HEK293 (cell line): ENCODE results near the gene POLR1B.

Source experiments
- CTCF ChIP-seq: fragments of 450-650 bp; formaldehyde crosslinking; IDR thresholded peaks from 2 replicates; pipeline ENCODE4 v1.5.1; 2016; ENCODE audit warnings: missing biosample characterization, missing genetic modification characterization
- KLF7 ChIP-seq: fragments of 450-650 bp; formaldehyde crosslinking; IDR thresholded peaks from 2 replicates; pipeline ENCODE4 v1.5.1; 2016; ENCODE audit warnings: missing biosample characterization, missing genetic modification characterization, borderline replicate concordance
- ZNF138 ChIP-seq: fragments of 450-650 bp; formaldehyde crosslinking; IDR thresholded peaks from 2 replicates; pipeline ENCODE4 v1.5.1; 2016; ENCODE audit warnings: missing biosample characterization, missing genetic modification characterization, borderline replicate concordance
- ZNF707 ChIP-seq: fragments of 450-650 bp; formaldehyde crosslinking; IDR thresholded peaks from 2 replicates; pipeline ENCODE4 v1.5.1; 2016; ENCODE audit warnings: missing biosample characterization, missing genetic modification characterization

GRCh38 chr2:112584891-112585250, 42.6 kb downstream of the POLR1B start:
- TF ChIP-seq CTCF (tag by site-specific recombination): no peak
- TF ChIP-seq ZNF707 (tag by site-specific recombination): no peak
- TF ChIP-seq ZNF138 (tag by site-specific recombination): no peak
- no peak for TF ChIP-seq KLF7
